Muscle layer of colon (tissue), 2 donors: ENCODE measurements around the gene CBLB.

Experiments used
- H3K27ac ChIP-seq: one replicate; pipeline ENCODE4 v1.7.0; 2013; ENCODE audit warnings: low read depth, mild to moderate bottlenecking, low read length, moderate library complexity
- H3K27me3 ChIP-seq, 2 donors: one replicate each; pipeline ENCODE4 v1.7.0; 2013; ENCODE audit warnings: low read length in 2 of 2, mild to moderate bottlenecking in 2 of 2; ENCODE audit not compliant: insufficient read depth in 2 of 2, control insufficient read depth in 1 of 2
- H3K36me3 ChIP-seq: one replicate; pipeline ENCODE4 v1.7.0; 2013; ENCODE audit warnings: mild to moderate bottlenecking, low read length; ENCODE audit not compliant: insufficient read depth
- H3K4me1 ChIP-seq: one replicate; pipeline ENCODE4 v1.7.0; 2013; ENCODE audit warnings: mild to moderate bottlenecking, low read length; ENCODE audit not compliant: insufficient read depth
- H3K4me3 ChIP-seq, 2 donors: one replicate each; pipeline ENCODE4 v1.7.0; 2013; ENCODE audit warnings: low read length in 2 of 2, low read depth in 1 of 2, mild to moderate bottlenecking in 1 of 2, moderate library complexity in 1 of 2
- H3K9ac ChIP-seq: one replicate; pipeline ENCODE4 v1.7.0; 2013; ENCODE audit warnings: low read length
- H3K9me3 ChIP-seq: one replicate; pipeline ENCODE4 v1.7.0; 2013; ENCODE audit warnings: mild to moderate bottlenecking, low read length
- donor health status: abdominal sarcoma.
- donor health status: Adenocarcinoma of cecum.

Gene CBLB

DNA sequence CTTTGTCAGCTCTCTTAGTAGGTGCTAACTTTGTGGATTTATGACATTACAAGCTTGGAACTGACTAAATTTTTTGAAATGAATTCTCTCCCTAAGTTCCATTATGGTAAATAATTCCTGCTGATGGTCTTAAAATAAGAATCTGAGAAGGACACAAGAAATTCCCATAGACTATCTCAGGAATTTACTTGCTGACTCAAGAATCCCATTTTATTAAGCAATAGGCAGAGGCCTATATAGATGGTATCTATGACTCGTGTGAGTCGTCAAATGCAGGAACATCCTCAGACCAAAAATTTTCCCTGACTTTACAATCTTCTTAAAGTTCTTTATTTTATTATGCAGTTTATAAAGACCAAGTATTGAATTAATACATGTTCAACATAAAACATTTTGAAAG is 30.7 kb upstream of the CBLB start:
- Histone ChIP-seq H3K36me3 (no peaks in the 10 kb centered on the region), H3K27ac (no peak overlapping the region), H3K4me1 (no peaks in the 10 kb centered on the region), H3K9me3 (no peaks in the 10 kb centered on the region), H3K9ac (no peak overlapping the region), H3K27me3 (no peaks in the 10 kb centered on the region), H3K4me3 (no peak overlapping the region)

GRCh38 chr3:105891101-105891500 is 22.3 kb upstream of the CBLB start:
- Histone ChIP-seq H3K36me3 (no peaks in the 10 kb centered on the region), H3K9ac (no peak overlapping the region), H3K4me3 (no peak overlapping the region), H3K27me3 (no peaks in the 10 kb centered on the region), H3K4me1 (no peaks in the 10 kb centered on the region), H3K9me3 (no peaks in the 10 kb centered on the region), H3K27ac (no peak overlapping the region)

- H3K27ac ChIP-seq: no peak overlapping the region
- H3K9ac ChIP-seq: no peak overlapping the region
- H3K9me3 ChIP-seq: no peaks in the 10 kb centered on the region
- H3K36me3 ChIP-seq: no peaks in the 10 kb centered on the region
- H3K4me3 ChIP-seq: no peak overlapping the region
- no peaks in the 10 kb centered on the region for H3K27me3 ChIP-seq
- H3K4me1 ChIP-seq: no peaks in the 10 kb centered on the region
Observed at GRCh38 chr3:105888621-105889579, 20.1 kb upstream of the CBLB start.

- no peaks in the 10 kb centered on the region for H3K36me3 ChIP-seq
- peaks cover 4% of the 10 kb centered on the region for H3K4me1 ChIP-seq
- no peak overlapping the region for H3K4me3 ChIP-seq
- H3K27ac ChIP-seq: no peak overlapping the region
- H3K27me3 ChIP-seq: no peaks in the 10 kb centered on the region
- no peaks in the 10 kb centered on the region for H3K9me3 ChIP-seq
- H3K9ac ChIP-seq: no peak overlapping the region
Observed at GRCh38 chr3:105885256-105885655, 16.4 kb upstream of the CBLB start.

DNA sequence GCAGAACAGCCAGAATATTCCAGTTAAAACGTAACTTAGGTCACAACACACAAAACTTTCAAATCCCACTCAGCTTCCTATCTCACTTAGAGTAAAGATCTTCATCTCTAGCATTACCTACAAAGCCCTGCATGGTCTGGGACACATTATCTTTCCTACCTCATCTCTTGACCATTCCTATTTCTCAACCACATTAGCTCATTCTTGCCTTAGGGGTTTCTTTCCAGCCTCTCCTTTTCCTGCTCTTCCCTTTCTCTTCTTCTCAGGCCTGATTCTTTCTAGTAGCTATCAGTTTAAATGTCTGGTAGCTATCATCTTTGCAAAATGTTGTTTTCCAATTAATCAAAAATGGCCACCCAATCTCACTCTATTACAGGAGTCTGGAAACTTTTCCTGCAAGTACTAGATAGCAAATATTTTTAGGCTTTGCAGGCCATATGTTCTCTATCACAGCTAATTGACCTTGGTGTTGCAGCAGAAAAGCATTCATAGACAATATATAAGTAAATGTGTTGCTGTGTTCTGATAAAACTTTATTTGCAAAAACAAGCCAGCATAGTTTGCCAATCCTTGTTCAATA is 15.1 kb upstream of the CBLB start:
- H3K4me3 ChIP-seq: no peak overlapping the region
- H3K27me3 ChIP-seq: no peaks in the 10 kb centered on the region
- H3K4me1 ChIP-seq: peaks cover 4% of the 10 kb centered on the region
- no peaks in the 10 kb centered on the region for H3K9me3 ChIP-seq
- H3K27ac ChIP-seq: no peak overlapping the region
- H3K36me3 ChIP-seq: no peaks in the 10 kb centered on the region
- H3K9ac ChIP-seq: no peak overlapping the region

- Histone ChIP-seq H3K4me3 (no peak overlapping the region), H3K4me1 (peaks cover 4% of the 10 kb centered on the region), H3K27ac (no peak overlapping the region), H3K27me3 (no peaks in the 10 kb centered on the region), H3K36me3 (no peaks in the 10 kb centered on the region), H3K9ac (no peak overlapping the region), H3K9me3 (no peaks in the 10 kb centered on the region)
Observed at GRCh38 chr3:105880681-105881290, 12.0 kb upstream of the CBLB start.

DNA sequence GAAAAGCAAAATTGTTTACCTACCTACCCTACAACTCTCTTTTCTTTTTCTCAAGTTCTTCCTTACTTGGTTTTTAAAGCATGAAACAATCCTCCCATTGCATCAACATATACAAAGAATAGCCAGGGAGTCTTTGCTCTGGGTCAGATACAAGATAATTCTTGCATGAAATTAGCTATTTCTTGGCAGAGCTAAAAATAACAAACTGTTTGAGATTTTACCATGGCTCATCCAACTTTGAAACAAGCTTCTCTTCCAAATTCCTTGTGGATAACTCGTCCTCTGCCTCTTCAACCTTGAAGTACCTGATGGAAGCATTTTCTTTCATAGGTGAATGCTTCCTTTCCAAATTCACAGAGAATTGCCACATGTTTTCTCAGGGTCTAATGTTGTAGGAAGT is 9.2 kb upstream of the CBLB start:
- Histone ChIP-seq H3K36me3 (no peaks in the 10 kb centered on the region), H3K9ac (no peak overlapping the region)

DNA sequence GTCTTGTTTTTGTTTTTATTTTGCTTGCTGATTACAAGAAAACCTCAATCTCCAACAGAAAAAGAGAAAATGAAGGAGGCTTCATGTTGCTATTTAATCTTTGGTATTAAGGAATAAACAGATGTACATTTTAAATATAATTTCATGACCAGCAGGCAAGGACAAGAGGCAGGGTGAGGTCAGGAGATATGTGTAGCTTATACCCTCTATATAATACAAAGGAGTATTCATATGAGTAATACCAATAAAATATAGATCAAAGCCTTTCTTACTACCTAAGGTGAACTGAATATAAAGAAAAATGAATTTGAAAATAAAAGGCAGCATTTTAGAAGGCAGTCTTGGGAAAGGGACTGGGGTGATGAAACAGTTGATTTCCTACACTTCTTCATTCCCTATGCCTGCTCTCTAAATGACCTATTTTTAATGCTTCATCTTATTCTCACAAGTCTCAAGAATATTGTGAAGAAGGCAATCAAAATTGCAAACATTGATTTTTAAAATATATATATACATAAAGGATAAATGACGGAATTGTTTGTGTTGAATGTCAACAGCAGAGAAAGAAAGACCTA is 8.6 kb upstream of the CBLB start:
- H3K4me1 ChIP-seq: peaks cover 4% of the 10 kb centered on the region
- H3K36me3 ChIP-seq: no peaks in the 10 kb centered on the region
- no peak overlapping the region for H3K4me3 ChIP-seq
- no peaks in the 10 kb centered on the region for H3K27me3 ChIP-seq
- no peak overlapping the region for H3K27ac ChIP-seq
- H3K9me3 ChIP-seq: no peaks in the 10 kb centered on the region
- no peak overlapping the region for H3K9ac ChIP-seq

More for the DNA sequence above, 9.2 kb upstream of the CBLB start:
- Histone ChIP-seq H3K27ac (peak overlapping the region; percentile 24), H3K4me1 (peaks cover 4% of the 10 kb centered on the region), H3K27me3 (no peaks in the 10 kb centered on the region), H3K4me3 (no peak overlapping the region), H3K9me3 (no peaks in the 10 kb centered on the region)

DNA sequence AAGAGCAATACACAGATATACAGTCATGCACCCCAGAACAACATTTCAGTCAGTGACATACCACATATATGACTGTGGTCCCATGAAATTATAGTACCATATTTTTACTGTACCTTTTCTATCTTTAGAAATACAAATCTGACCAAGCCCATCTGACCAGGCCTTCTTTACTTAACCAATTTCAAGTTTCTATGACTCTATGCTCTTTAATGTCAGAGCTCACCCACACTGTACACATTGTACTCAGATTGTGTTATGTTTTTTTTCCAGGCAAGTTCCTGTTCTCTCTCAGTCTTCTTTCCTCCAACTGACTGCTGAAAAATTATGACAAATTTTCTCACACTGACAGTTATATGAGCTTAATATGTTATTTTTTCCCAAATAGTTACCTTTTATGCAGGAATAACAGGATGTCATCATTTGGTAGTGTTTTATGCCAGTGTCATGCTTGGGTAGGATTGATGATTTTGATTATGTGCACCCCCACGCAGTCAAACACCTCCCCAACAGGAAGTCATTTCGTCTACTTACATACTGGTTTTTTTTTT is 8.0 kb upstream of the CBLB start:
- no peak overlapping the region for H3K4me3 ChIP-seq
- H3K9me3 ChIP-seq: no peaks in the 10 kb centered on the region
- no peaks in the 10 kb centered on the region for H3K27me3 ChIP-seq
- H3K4me1 ChIP-seq: peaks cover 4% of the 10 kb centered on the region
- no peaks in the 10 kb centered on the region for H3K36me3 ChIP-seq
- H3K27ac ChIP-seq: no peak overlapping the region
- H3K9ac ChIP-seq: no peak overlapping the region

GRCh38 chr3:105869861-105870755 is 1.3 kb upstream of the CBLB start:
- H3K27ac ChIP-seq: peak overlapping the region; percentile 83
- H3K36me3 ChIP-seq: no peaks in the 10 kb centered on the region
- peaks cover 21% of the 10 kb centered on the region for H3K4me1 ChIP-seq
- no peaks in the 10 kb centered on the region for H3K27me3 ChIP-seq
- H3K9ac ChIP-seq: peak overlapping the region; percentile 55
- H3K4me3 ChIP-seq: peak overlapping the region; percentile 77 to 98
- no peaks in the 10 kb centered on the region for H3K9me3 ChIP-seq
